ENCODE measurements around the gene OST4.

DNA sequence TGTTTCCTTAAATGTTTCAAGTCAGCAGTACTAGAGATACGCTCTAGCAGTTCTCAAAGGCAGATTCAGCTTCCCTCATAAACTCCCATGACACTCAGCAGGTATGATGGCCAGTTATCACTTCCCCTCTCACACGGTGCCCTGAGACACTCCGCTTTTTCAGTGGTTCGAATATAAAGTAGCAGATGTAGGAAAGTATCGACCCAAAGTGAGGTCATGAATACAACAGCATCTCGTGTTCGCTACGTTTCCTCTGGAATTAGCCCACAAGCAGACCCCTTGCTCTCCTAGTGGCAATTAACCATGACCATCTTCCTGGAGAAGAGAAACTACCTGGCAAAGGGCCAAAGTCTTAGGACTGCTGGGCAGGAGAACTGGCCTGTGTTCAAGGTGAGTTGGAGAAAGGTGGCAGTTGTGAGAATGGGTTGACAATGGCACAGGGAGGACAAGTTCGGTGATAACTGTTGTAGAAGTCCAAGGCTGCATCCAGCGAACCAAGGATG is 29.2 kb downstream of the OST4 start:
- TF ChIP-seq, protein P1, sequence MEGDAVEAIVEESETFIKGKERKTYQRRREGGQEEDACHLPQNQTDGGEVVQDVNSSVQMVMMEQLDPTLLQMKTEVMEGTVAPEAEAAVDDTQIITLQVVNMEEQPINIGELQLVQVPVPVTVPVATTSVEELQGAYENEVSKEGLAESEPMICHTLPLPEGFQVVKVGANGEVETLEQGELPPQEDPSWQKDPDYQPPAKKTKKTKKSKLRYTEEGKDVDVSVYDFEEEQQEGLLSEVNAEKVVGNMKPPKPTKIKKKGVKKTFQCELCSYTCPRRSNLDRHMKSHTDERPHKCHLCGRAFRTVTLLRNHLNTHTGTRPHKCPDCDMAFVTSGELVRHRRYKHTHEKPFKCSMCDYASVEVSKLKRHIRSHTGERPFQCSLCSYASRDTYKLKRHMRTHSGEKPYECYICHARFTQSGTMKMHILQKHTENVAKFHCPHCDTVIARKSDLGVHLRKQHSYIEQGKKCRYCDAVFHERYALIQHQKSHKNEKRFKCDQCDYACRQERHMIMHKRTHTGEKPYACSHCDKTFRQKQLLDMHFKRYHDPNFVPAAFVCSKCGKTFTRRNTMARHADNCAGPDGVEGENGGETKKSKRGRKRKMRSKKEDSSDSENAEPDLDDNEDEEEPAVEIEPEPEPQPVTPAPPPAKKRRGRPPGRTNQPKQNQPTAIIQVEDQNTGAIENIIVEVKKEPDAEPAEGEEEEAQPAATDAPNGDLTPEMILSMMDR (IDR thresholded peaks at IDR 0.05; ENCODE audit: insufficient read depth, low read length, poor library complexity, severe bottlenecking) = no peak
- no peak for TF ChIP-seq EZH2phosphoT487 (conservative IDR thresholded peaks at IDR 0.05; ENCODE audit: low read length)
